Measurements from ENCODE around the gene MIB1.

- TF ChIP-seq CTCF (IDR thresholded peaks at IDR 0.05) (no peak), POLR2AphosphoS5 (IDR thresholded peaks at IDR 0.05) (no peak), POLR2A (IDR thresholded peaks at IDR 0.05) (no peak)
Observed at GRCh38 chr18:21830532-21830931, 89.9 kb downstream of the MIB1 start.
